Mucosa of descending colon (tissue), 3 donors: ENCODE measurements around the gene CEP112. TPM values are rescaled to one million over a fixed set of nuclear protein-coding genes. Genes with fewer than 3 reads are reported as not detected.

Experiments used
- ATAC-seq: fragments of 200-7000 bp; cut with Tn5 transposase; one replicate; pipeline ENCODE4 v1.9.1; 2020; ENCODE audit warnings: mild to moderate bottlenecking, moderate library complexity
- DNase-seq, 3 donors: peaks; one replicate each; pipeline ENCODE4 v3.0.0-alpha.2; 2020
- H3K36me3 ChIP-seq: fragments of 200-600 bp; one replicate; pipeline ENCODE4 v1.8.0; 2021; ENCODE audit warnings: low read depth, mild to moderate bottlenecking
- H3K4me1 ChIP-seq: fragments of 200-600 bp; one replicate; pipeline ENCODE4 v1.8.0; 2021; ENCODE audit warnings: low read depth, mild to moderate bottlenecking
- H3K4me3 ChIP-seq: fragments of 200-600 bp; one replicate; pipeline ENCODE4 v1.8.0; 2021; ENCODE audit warnings: mild to moderate bottlenecking
- H3K9me3 ChIP-seq: fragments of 200-600 bp; one replicate; pipeline ENCODE4 v1.8.0; 2021; ENCODE audit warnings: mild to moderate bottlenecking
- intact Hi-C, 2 donors: fragments of 100-400 bp; cut with DNase I in 1 of 2; cut with micrococcal nuclease in 1 of 2; formaldehyde crosslinking; loops; one replicate each; pipeline versions ENCODE4 v1.11.0 to v1.11.1; 2022; cut with DNase I, micrococcal nuclease
- total RNA-seq, 3 donors: library from RNA; stranded (reverse); fragmentation: NEBNext Ultra II Directional in 2 of 3; extraction: Animal tissue kit (Norgen Biotek cat#: 25700) in 2 of 3; gene quantifications; one replicate each; pipeline versions ENCODE4 v1.2.1 to v1.2.4, GENCODE V29; 2021 to 2023
- TF ChIP-seq, protein P1 (sequence below): fragments of 200-600 bp; IDR thresholded peaks from one replicate; pipeline ENCODE4 v1.8.0; 2022; ENCODE audit warnings: antibody characterized with exemption, mild to moderate bottlenecking
- donor health status: DM: no; HTN: no; CAD: no; lungs with moderate emphysema.
- donor health status: DM: no; HTN: no; CAD: no.
- donor health status: DM: no; HTN: yes; CAD: no.

The CEP112 gene
- total RNA-seq, 3 donors from 2014 or later = 6.3 to 18.5 (median 7.0) TPM

- H3K9me3 ChIP-seq = no peaks in the 10 kb centered on the region
- H3K36me3 ChIP-seq = no peaks in the 10 kb centered on the region
- no peaks in the 10 kb centered on the region for H3K4me1 ChIP-seq
- H3K4me3 ChIP-seq = no peak overlapping the region
- ATAC-seq (no peak), DNase-seq (no peak)
- TF ChIP-seq, protein P1, sequence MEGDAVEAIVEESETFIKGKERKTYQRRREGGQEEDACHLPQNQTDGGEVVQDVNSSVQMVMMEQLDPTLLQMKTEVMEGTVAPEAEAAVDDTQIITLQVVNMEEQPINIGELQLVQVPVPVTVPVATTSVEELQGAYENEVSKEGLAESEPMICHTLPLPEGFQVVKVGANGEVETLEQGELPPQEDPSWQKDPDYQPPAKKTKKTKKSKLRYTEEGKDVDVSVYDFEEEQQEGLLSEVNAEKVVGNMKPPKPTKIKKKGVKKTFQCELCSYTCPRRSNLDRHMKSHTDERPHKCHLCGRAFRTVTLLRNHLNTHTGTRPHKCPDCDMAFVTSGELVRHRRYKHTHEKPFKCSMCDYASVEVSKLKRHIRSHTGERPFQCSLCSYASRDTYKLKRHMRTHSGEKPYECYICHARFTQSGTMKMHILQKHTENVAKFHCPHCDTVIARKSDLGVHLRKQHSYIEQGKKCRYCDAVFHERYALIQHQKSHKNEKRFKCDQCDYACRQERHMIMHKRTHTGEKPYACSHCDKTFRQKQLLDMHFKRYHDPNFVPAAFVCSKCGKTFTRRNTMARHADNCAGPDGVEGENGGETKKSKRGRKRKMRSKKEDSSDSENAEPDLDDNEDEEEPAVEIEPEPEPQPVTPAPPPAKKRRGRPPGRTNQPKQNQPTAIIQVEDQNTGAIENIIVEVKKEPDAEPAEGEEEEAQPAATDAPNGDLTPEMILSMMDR = no peak
- intact Hi-C loops = no loop called here
Measured at GRCh38 chr17:66054242-66054641, 137.7 kb downstream of the CEP112 start.

GRCh38 chr17:66044083-66044482 lies 147.8 kb downstream of the CEP112 start:
- ATAC-seq (no peak), DNase-seq (no peak)
- Histone ChIP-seq H3K9me3 (no peaks in the 10 kb centered on the region), H3K36me3 (no peaks in the 10 kb centered on the region), H3K4me1 (no peaks in the 10 kb centered on the region), H3K4me3 (no peak overlapping the region)
- intact Hi-C loops = no loop called here
- TF ChIP-seq, protein P1 = no peak

DNA sequence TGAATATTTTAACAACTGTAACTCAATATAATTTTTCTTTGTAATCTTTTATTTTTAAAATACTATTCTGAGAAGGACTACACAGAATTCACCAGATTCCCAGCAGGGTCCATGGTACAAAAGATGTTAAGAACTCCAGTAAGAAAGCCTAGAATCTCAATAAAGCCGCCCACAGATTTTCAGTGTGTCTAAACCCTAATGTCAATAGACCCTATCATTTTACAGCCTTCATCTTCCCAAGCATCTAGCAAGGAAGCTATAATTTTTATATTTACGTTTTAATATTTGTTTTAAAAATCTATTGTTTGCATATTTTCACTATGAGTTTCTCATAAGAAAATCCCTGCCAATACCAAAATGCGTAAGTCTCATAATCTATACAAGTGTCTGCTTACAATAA lies 148.5 kb downstream of the CEP112 start:
- H3K36me3 ChIP-seq = no peaks in the 10 kb centered on the region
- H3K4me3 ChIP-seq = no peak overlapping the region
- intact Hi-C loops = no loop called here
- ATAC-seq (no peak), DNase-seq (no peak)
- H3K4me1 ChIP-seq = no peaks in the 10 kb centered on the region
- no peaks in the 10 kb centered on the region for H3K9me3 ChIP-seq
- TF ChIP-seq, protein P1 = no peak

DNA sequence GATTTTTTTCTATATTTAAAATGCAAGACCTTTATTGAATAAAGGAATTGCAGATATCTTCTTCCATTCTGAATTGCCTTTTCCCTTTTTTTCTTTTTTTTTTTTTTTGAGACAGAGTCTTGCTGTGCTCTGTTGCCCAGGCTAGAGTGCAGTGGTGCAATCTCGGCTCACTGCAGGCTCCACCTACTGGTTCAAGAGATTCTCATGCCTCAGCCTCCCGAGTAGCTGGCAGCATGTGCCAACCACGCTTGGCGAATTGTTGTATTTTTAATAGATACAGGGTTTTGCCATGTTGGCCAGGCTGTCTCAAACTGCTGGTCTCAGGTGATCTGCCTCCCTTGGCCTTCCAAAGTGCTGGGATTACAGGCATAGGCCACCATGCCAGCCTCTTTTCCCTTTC lies 151.5 kb downstream of the CEP112 start:
- Histone ChIP-seq H3K4me3 (no peak overlapping the region), H3K4me1 (no peaks in the 10 kb centered on the region), H3K36me3 (no peaks in the 10 kb centered on the region), H3K9me3 (no peaks in the 10 kb centered on the region)
- TF ChIP-seq, protein P1 = no peak
- ATAC-seq (no peak), DNase-seq (no peak)
- intact Hi-C loops = no loop called here

- Histone ChIP-seq H3K36me3 (no peaks in the 10 kb centered on the region), H3K4me1 (no peaks in the 10 kb centered on the region), H3K9me3 (no peaks in the 10 kb centered on the region), H3K4me3 (no peak overlapping the region)
- no peak for ATAC-seq
- intact Hi-C loops = no loop called here
- DNase-seq = no peak
- TF ChIP-seq, protein P1 = no peak
Measured at GRCh38 chr17:66038125-66038524, 153.8 kb downstream of the CEP112 start.

- DNase-seq (no peak), ATAC-seq (no peak)
- intact Hi-C loops = no loop called here
- H3K4me3 ChIP-seq = no peak overlapping the region
- H3K4me1 ChIP-seq = no peaks in the 10 kb centered on the region
- no peaks in the 10 kb centered on the region for H3K36me3 ChIP-seq
- H3K9me3 ChIP-seq = no peaks in the 10 kb centered on the region
- TF ChIP-seq, protein P1 = no peak
Measured at GRCh38 chr17:66037221-66037620, 154.7 kb downstream of the CEP112 start.
